ENCODE measurements around the gene SECTM1. TPM values are rescaled to one million over a fixed set of nuclear protein-coding genes. Genes with fewer than 3 reads are reported as not detected.

SECTM1 gene
- polyA plus RNA-seq, 1 donor = 16.1 TPM

GRCh38 chr17:82325286-82326180 is 8.0 kb downstream of the SECTM1 start:
- Histone ChIP-seq H3K4me3 (ENCODE audit: low read length) (no peak overlapping the region), H3K9me3 (ENCODE audit: control insufficient read depth, low read depth, low read length) (no peaks in the 10 kb centered on the region), H3K4me1 (ENCODE audit: control insufficient read depth, insufficient read depth, low read length) (peaks cover 33% of the 10 kb centered on the region), H3K36me3 (ENCODE audit: control insufficient read depth, insufficient read depth, low read length) (no peaks in the 10 kb centered on the region), H3K27ac (ENCODE audit: low read length) (no peak overlapping the region), H3K27me3 (ENCODE audit: control insufficient read depth, insufficient read depth, low read length) (no peaks in the 10 kb centered on the region)
- no CpG with 5 or more reads among the region's 30 CpGs for WGBS (ENCODE audit: insufficient coverage, low lambda C conversion rate)
- DNase-seq = no peak

- H3K27me3 ChIP-seq (ENCODE audit: control insufficient read depth, insufficient read depth, low read length) = no peaks in the 10 kb centered on the region
- H3K36me3 ChIP-seq (ENCODE audit: control insufficient read depth, insufficient read depth, low read length) = no peaks in the 10 kb centered on the region
- H3K4me3 ChIP-seq (ENCODE audit: low read length) = no peak overlapping the region
- no peak for DNase-seq
- peaks cover 27% of the 10 kb centered on the region for H3K4me1 ChIP-seq (ENCODE audit: control insufficient read depth, insufficient read depth, low read length)
- peaks cover 2% of the 10 kb centered on the region for H3K9me3 ChIP-seq (ENCODE audit: control insufficient read depth, low read depth, low read length)
- WGBS (ENCODE audit: insufficient coverage, low lambda C conversion rate) = no CpG with 5 or more reads among the region's 25 CpGs
- no peak overlapping the region for H3K27ac ChIP-seq (ENCODE audit: low read length)
These were observed 8.8 kb downstream of the SECTM1 start for GRCh38 chr17:82324566-82325285.

- Histone ChIP-seq H3K27me3 (ENCODE audit: control insufficient read depth, insufficient read depth, low read length) (no peaks in the 10 kb centered on the region), H3K36me3 (ENCODE audit: control insufficient read depth, insufficient read depth, low read length) (no peaks in the 10 kb centered on the region), H3K4me3 (ENCODE audit: low read length) (no peak overlapping the region), H3K9me3 (ENCODE audit: control insufficient read depth, low read depth, low read length) (peaks cover 11% of the 10 kb centered on the region), H3K4me1 (ENCODE audit: control insufficient read depth, insufficient read depth, low read length) (peaks cover 16% of the 10 kb centered on the region), H3K27ac (ENCODE audit: low read length) (no peak overlapping the region)
- DNase-seq = no peak
- WGBS (ENCODE audit: insufficient coverage, low lambda C conversion rate) = no CpG with 5 or more reads among the region's 21 CpGs
These were observed 9.9 kb downstream of the SECTM1 start for GRCh38 chr17:82323514-82324234.

GRCh38 chr17:82322526-82323453 is 10.8 kb downstream of the SECTM1 start:
- no peaks in the 10 kb centered on the region for H3K36me3 ChIP-seq (ENCODE audit: control insufficient read depth, insufficient read depth, low read length)
- H3K27me3 ChIP-seq (ENCODE audit: control insufficient read depth, insufficient read depth, low read length) = no peaks in the 10 kb centered on the region
- no CpG with 5 or more reads among the region's 28 CpGs for WGBS (ENCODE audit: insufficient coverage, low lambda C conversion rate)
- H3K9me3 ChIP-seq (ENCODE audit: control insufficient read depth, low read depth, low read length) = peaks cover 12% of the 10 kb centered on the region
- no peak for DNase-seq
- no peak overlapping the region for H3K27ac ChIP-seq (ENCODE audit: low read length)
- H3K4me3 ChIP-seq (ENCODE audit: low read length) = no peak overlapping the region
- H3K4me1 ChIP-seq (ENCODE audit: control insufficient read depth, insufficient read depth, low read length) = peaks cover 8% of the 10 kb centered on the region

- no peak for DNase-seq
- H3K36me3 ChIP-seq (ENCODE audit: control insufficient read depth, insufficient read depth, low read length) = no peaks in the 10 kb centered on the region
- no peaks in the 10 kb centered on the region for H3K27me3 ChIP-seq (ENCODE audit: control insufficient read depth, insufficient read depth, low read length)
- H3K9me3 ChIP-seq (ENCODE audit: control insufficient read depth, low read depth, low read length) = peaks cover 12% of the 10 kb centered on the region
- WGBS (ENCODE audit: insufficient coverage, low lambda C conversion rate) = no CpG with 5 or more reads among the region's 21 CpGs
- peaks cover 15% of the 10 kb centered on the region for H3K4me1 ChIP-seq (ENCODE audit: control insufficient read depth, insufficient read depth, low read length)
- H3K27ac ChIP-seq (ENCODE audit: low read length) = no peak overlapping the region
- H3K4me3 ChIP-seq (ENCODE audit: low read length) = no peak overlapping the region
These were observed 11.6 kb downstream of the SECTM1 start for GRCh38 chr17:82321947-82322466.

- Histone ChIP-seq H3K36me3 (ENCODE audit: control insufficient read depth, insufficient read depth, low read length) (no peaks in the 10 kb centered on the region), H3K9me3 (ENCODE audit: control insufficient read depth, low read depth, low read length) (peaks cover 12% of the 10 kb centered on the region), H3K4me1 (ENCODE audit: control insufficient read depth, insufficient read depth, low read length) (peaks cover 21% of the 10 kb centered on the region), H3K27ac (ENCODE audit: low read length) (no peak overlapping the region), H3K4me3 (ENCODE audit: low read length) (no peak overlapping the region), H3K27me3 (ENCODE audit: control insufficient read depth, insufficient read depth, low read length) (peaks cover under 1% of the 10 kb centered on the region)
- no CpG with 5 or more reads among the region's 65 CpGs for WGBS (ENCODE audit: insufficient coverage, low lambda C conversion rate)
- DNase-seq = no peak
These were observed 12.3 kb downstream of the SECTM1 start for GRCh38 chr17:82320956-82321927.

- DNase-seq = no peak
- Histone ChIP-seq H3K27me3 (ENCODE audit: control insufficient read depth, insufficient read depth, low read length) (peaks cover 10% of the 10 kb centered on the region), H3K4me3 (ENCODE audit: low read length) (no peak overlapping the region), H3K27ac (ENCODE audit: low read length) (no peak overlapping the region), H3K9me3 (ENCODE audit: control insufficient read depth, low read depth, low read length) (peaks cover 14% of the 10 kb centered on the region), H3K36me3 (ENCODE audit: control insufficient read depth, insufficient read depth, low read length) (no peaks in the 10 kb centered on the region), H3K4me1 (ENCODE audit: control insufficient read depth, insufficient read depth, low read length) (peaks cover 31% of the 10 kb centered on the region)
- 40% methylated on average over 2 of the region's 26 CpGs for WGBS (ENCODE audit: insufficient coverage, low lambda C conversion rate)
These were observed 13.3 kb downstream of the SECTM1 start for GRCh38 chr17:82320140-82320840.

GRCh38 chr17:82319619-82320062 is 13.9 kb downstream of the SECTM1 start:
- H3K27me3 ChIP-seq (ENCODE audit: control insufficient read depth, insufficient read depth, low read length) = peaks cover 11% of the 10 kb centered on the region
- H3K36me3 ChIP-seq (ENCODE audit: control insufficient read depth, insufficient read depth, low read length) = no peaks in the 10 kb centered on the region
- H3K9me3 ChIP-seq (ENCODE audit: control insufficient read depth, low read depth, low read length) = peaks cover 14% of the 10 kb centered on the region
- DNase-seq = no peak
- peaks cover 32% of the 10 kb centered on the region for H3K4me1 ChIP-seq (ENCODE audit: control insufficient read depth, insufficient read depth, low read length)
- H3K4me3 ChIP-seq (ENCODE audit: low read length) = no peak overlapping the region
- WGBS (ENCODE audit: insufficient coverage, low lambda C conversion rate) = no CpG with 5 or more reads among the region's 35 CpGs
- no peak overlapping the region for H3K27ac ChIP-seq (ENCODE audit: low read length)

All from large intestine (tissue), 3 donors.